Epithelial cell of esophagus (primary cell): ENCODE measurements around the gene SLC5A12.
A peak's percentile ranks its signal among the peaks of the same experiment; 100 is the strongest.

Experiments used
- DNase-seq: peaks from one replicate; pipeline ENCODE4 v3.0.0; 2010; ENCODE audit warnings: low read depth
- H3K4me3 ChIP-seq: 2 replicates; pipeline ENCODE4 v1.5.1; 2011; ENCODE audit warnings: mild to moderate bottlenecking, low read length, control low read depth
- TF ChIP-seq, protein P1 (sequence below): IDR thresholded peaks from 2 replicates; pipeline ENCODE4 v1.5.1; 2011; ENCODE audit warnings: low read depth, mild to moderate bottlenecking, low read length, control low read depth, inconsistent platforms; ENCODE audit not compliant: insufficient read depth; ENCODE audit errors: missing control alignments

Gene SLC5A12

GRCh38 chr11:26626346-26626745 is 95.5 kb downstream of the SLC5A12 start:
- TF ChIP-seq, protein P1, sequence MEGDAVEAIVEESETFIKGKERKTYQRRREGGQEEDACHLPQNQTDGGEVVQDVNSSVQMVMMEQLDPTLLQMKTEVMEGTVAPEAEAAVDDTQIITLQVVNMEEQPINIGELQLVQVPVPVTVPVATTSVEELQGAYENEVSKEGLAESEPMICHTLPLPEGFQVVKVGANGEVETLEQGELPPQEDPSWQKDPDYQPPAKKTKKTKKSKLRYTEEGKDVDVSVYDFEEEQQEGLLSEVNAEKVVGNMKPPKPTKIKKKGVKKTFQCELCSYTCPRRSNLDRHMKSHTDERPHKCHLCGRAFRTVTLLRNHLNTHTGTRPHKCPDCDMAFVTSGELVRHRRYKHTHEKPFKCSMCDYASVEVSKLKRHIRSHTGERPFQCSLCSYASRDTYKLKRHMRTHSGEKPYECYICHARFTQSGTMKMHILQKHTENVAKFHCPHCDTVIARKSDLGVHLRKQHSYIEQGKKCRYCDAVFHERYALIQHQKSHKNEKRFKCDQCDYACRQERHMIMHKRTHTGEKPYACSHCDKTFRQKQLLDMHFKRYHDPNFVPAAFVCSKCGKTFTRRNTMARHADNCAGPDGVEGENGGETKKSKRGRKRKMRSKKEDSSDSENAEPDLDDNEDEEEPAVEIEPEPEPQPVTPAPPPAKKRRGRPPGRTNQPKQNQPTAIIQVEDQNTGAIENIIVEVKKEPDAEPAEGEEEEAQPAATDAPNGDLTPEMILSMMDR, result no peak
- peak; percentile 74 for DNase-seq
- H3K4me3 ChIP-seq, result no peak overlapping the region

GRCh38 chr11:26623076-26623659 is 98.7 kb downstream of the SLC5A12 start:
- H3K4me3 ChIP-seq, result no peak overlapping the region
- TF ChIP-seq, protein P1, result no peak
- peak; percentile 65 for DNase-seq

GRCh38 chr11:26622181-26622580 is 99.7 kb downstream of the SLC5A12 start:
- TF ChIP-seq, protein P1, result no peak
- peak; percentile 47 for DNase-seq
- no peak overlapping the region for H3K4me3 ChIP-seq

DNA sequence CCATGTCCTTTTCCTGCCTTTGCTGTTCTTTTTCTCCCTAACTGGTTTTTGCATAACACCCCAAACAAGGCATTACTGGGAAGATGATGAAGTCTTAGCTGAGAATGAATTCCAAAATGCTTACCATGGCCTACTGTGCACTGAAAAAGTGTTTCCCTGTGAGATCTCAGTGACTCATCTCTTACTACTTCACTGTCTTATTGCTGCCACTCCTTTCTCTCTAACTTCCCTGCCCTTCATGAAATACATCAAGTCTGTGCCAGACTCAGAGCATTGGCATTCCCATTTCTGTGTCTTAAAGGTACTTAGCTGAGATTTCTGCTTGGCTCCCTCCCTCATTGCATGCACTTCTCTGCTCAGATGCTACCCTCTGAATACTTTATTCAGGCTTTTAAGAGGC is 100.7 kb downstream of the SLC5A12 start:
- DNase-seq, result peak; percentile 96
- TF ChIP-seq, protein P1, result no peak

DNA sequence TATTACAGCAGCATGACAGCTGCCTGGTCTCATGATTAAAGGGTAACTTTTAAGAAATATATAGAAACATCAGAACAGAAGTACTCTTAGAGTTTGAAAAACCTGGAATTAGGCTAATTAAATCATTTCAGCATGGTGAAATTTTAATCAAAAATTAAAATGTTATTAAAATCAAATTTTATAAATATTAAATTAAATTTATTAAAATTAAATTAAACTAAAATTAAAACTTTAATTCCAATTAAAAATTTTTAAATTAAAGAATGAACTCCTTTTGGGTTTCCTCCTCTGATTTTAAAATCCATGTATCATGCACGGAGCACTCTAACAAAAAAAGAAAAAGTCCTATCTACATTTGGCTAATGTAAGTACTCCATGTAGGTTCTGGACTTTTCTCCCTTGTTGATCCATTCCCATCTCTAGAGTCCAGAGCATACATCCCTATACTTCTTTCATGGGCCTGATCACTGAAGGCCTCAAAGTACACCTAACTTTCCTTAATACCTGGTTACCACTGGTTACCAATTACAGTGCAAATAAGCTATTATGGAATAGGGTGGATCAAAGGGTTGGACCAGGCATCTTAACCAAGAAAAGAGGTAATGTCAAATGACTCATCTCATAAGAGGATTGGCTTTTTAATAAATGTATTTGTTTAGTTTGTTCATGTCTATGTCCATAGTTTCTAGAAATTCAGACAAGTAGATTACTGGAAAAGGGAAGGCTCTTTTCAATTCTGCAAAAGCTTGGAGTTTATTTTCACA is 101.4 kb downstream of the SLC5A12 start:
- peak; percentile 66 for DNase-seq
- TF ChIP-seq, protein P1, result no peak
- no peak overlapping the region for H3K4me3 ChIP-seq

More for the DNA sequence above, 100.7 kb downstream of the SLC5A12 start:
- H3K4me3 ChIP-seq, result no peak overlapping the region

DNA sequence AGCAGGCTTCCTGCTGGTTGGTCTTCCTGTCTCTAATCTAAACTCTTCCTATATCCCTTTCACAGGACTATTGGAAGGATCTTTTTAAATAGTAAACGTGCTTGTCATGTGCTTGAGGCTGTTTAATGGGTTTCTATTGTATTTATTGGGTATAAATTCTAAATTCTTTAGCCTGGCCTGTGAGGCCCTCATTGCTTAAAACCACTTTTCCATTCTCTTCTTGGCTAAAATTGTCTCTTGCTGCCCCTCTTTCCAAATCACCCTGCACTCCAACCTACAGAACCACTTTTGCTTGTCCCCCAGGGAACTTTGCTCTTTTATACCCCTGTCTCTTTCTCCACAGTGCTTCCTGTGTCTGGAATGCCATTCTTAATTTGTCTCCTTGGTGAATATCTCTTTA is 103.4 kb downstream of the SLC5A12 start:
- DNase-seq, result no peak
- TF ChIP-seq, protein P1, result no peak
- H3K4me3 ChIP-seq, result no peak overlapping the region
